Mucosa of rectum (tissue), 2 donors: Measurements from ENCODE around the gene EIF4ENIF1.
A peak's percentile ranks its signal among the peaks of the same experiment; 100 is the strongest.
"Not testable (repeated sequence)": the region's sequence is repeated elsewhere in the genome, so short reads cannot be mapped to it uniquely, and the experiment has no call there.

ENCODE experiments used
- H3K27ac ChIP-seq, 2 donors: one replicate each; pipeline ENCODE4 v1.7.0; 2013; ENCODE audit warnings: inconsistent platforms in 2 of 2, low read depth in 2 of 2, low read length in 2 of 2
- H3K27me3 ChIP-seq, 2 donors: one replicate each; pipeline ENCODE4 v1.7.0; 2013; ENCODE audit warnings: low read length in 2 of 2; ENCODE audit not compliant: control insufficient read depth in 2 of 2, insufficient read depth in 2 of 2
- H3K36me3 ChIP-seq, 2 donors: one replicate each; pipeline ENCODE4 v1.7.0; 2013; ENCODE audit warnings: low read length in 2 of 2; ENCODE audit not compliant: control insufficient read depth in 2 of 2, insufficient read depth in 2 of 2
- H3K4me1 ChIP-seq, 2 donors: one replicate each; pipeline ENCODE4 v1.7.0; 2013; ENCODE audit warnings: low read length in 2 of 2, mild to moderate bottlenecking in 1 of 2; ENCODE audit not compliant: control insufficient read depth in 2 of 2, insufficient read depth in 2 of 2
- H3K4me3 ChIP-seq, 2 donors: one replicate each; pipeline ENCODE4 v1.7.0; 2013; ENCODE audit warnings: low read length in 2 of 2
- H3K9ac ChIP-seq, 2 donors: one replicate each; pipeline ENCODE4 v1.7.0; 2013; ENCODE audit warnings: low read length in 2 of 2, low read depth in 1 of 2, mild to moderate bottlenecking in 1 of 2
- H3K9me3 ChIP-seq, 2 donors: one replicate each; pipeline ENCODE4 v1.7.0; 2013; ENCODE audit warnings: low read length in 2 of 2; ENCODE audit not compliant: control insufficient read depth in 2 of 2
- donor health status: healthy.
- donor health status: Normal muscosa, but diverticular disease.

The EIF4ENIF1 gene

DNA sequence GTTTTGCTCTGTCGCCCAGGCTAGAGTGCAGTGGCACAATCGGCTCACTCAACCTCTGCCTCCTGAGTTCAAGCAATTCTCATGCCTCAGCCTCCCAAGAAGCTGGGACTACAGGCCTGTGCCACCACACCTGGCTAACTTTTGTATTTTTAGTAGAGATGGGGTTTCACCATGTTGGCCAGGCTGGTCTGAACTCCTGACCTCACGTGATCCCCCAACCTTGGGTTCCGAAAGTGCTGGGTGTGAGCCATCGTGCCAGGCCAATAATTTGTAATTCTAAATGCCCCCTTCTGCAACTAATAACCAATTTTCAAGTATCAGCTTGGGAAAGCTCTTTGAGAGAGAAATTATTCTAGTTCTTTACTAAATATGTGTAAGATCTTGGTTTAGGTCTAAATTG is 3.7 kb upstream of the EIF4ENIF1 start:
- H3K27ac ChIP-seq, H3K9ac ChIP-seq, H3K9me3 ChIP-seq, H3K36me3 ChIP-seq, H3K27me3 ChIP-seq, H3K4me3 ChIP-seq: not testable (repeated sequence)
- H3K4me1 ChIP-seq: peaks cover 22 to 32% of the 10 kb centered on the region in 2 donors

DNA sequence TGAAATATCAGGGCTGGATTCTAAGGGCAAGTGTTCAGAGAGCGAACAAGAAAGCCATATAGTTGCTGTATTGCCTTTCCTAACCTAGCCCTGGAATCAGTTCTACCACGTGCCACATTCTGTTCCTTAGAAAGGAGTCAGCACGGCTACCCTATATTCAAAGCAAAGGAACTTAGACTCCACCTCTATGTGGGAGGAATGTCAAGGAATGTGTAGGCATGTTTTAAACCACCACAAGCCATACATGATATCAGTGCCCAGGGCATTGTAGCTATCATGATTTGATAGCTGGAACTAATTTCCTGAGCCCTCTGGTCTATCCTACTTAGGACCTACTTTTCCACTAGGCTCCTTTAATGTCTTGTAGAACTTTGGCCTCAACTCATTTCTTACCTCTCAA is 2.5 kb upstream of the EIF4ENIF1 start:
- peak overlapping the region in 1 of 2 donors; percentile 0 for H3K9ac ChIP-seq
- H3K9me3 ChIP-seq: no peaks in the 10 kb centered on the region
- no peaks in the 10 kb centered on the region for H3K36me3 ChIP-seq
- H3K27ac ChIP-seq: no peak overlapping the region
- H3K27me3 ChIP-seq: no peaks in the 10 kb centered on the region
- H3K4me3 ChIP-seq: no peak overlapping the region
- peaks cover 21 to 32% of the 10 kb centered on the region in 2 donors for H3K4me1 ChIP-seq

DNA sequence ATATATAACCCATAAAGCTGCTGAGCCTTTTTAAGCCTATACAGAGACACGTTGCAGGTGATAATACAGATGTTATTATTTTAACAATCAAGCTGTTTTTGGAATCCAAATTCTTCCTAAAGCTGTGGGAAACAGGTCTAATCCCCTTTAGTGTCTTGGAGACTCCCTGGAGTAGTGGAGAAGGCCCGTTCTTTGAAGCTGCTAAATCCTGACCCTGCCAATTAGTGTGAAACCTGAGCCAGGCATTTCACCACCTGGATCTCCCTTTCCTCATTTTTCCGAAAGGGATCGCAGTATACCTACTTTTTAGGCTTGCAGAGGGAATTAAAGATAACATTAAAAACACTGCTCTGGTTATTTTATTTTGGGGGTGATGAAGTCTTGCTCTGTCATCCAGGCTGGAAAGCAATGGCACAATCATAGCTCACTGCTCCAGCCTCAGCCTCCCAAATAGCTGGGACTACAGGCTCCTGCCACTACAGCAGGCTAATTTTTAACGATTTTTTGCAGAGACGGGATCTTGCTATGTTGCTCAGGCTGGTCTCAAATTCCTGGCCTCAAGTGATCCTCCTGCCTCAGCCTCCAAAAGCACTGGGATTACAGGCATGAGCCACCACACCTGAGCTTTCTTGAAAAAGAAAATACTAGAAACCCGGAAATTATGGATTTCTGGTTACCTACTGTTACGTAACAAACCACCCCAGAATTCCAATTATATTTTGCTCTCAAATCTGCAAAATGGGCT is 1.7 kb upstream of the EIF4ENIF1 start:
- peaks cover 0 to 3% of the 10 kb centered on the region in 2 donors for H3K36me3 ChIP-seq
- H3K4me3 ChIP-seq: peak overlapping the region in 1 of 2 donors; percentile 97
- no peaks in the 10 kb centered on the region for H3K27me3 ChIP-seq
- H3K27ac ChIP-seq: peak overlapping the region; percentile 96
- no peaks in the 10 kb centered on the region for H3K9me3 ChIP-seq
- H3K4me1 ChIP-seq: peaks cover 17 to 28% of the 10 kb centered on the region in 2 donors
- H3K9ac ChIP-seq: peak overlapping the region in 1 of 2 donors; percentile 95

DNA sequence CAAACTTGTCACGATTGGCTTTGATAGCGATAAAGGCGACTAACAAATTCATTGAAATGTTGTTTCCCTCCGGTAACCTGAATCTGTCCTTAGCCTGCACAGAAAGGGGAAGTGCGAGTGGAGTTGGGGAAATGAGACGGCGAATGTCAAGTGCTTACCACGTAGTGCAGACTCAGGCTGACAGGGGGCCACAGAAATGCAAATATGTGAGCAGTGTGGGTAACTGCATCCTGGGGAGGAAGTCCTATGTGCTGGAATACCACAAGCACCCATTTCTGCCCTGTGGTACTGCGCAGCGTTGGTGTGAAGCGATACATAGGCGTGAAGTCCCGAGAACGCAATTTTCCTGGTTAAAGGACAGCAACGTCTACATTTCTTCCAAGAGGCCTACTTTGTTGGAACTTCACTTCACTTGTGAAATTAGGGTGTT is 869 bp upstream of the EIF4ENIF1 start:
- Histone ChIP-seq H3K36me3 (peaks cover 0 to 3% of the 10 kb centered on the region in 2 donors), H3K27ac (peak overlapping the region; percentile 96), H3K4me3 (peak overlapping the region; percentile 80 to 97), H3K9ac (peak overlapping the region; percentile 83 to 95), H3K9me3 (no peaks in the 10 kb centered on the region), H3K27me3 (no peaks in the 10 kb centered on the region), H3K4me1 (peaks cover 17 to 26% of the 10 kb centered on the region in 2 donors)

DNA sequence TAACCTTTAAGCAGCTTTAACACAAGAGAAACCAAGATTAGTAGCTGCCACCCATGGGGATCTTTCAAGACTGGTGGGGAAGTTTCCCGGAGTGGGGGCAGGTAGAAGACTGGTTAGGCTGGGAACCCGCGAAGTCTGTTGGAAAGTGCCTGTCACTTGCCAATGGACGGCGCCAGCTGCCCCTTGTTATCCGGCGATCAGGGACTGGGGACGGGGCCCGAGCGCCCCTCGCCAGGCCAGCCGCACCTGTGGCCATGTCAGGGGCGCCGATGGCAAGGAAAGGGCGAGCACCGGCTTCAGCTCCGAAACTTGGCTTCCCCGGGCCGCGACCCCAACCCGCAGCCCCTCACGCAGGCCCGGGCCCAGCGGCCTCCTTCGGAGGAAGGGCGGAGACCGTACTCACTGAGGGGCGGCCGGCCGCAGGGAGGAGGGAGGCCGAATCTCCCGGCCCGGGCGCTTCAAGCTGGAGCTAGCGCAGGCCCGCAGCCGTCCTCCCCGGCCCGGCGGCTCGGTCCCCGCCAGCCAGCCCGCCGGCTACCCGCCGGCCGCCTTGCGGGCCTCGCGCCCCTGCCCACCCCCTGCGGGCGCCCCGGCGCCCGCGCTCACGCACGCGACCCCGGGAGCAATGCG is 539 bp downstream of the EIF4ENIF1 start:
- Histone ChIP-seq H3K9ac (peak overlapping the region; percentile 60 to 83), H3K27ac (peak overlapping the region; percentile 96), H3K27me3 (no peaks in the 10 kb centered on the region), H3K9me3 (no peaks in the 10 kb centered on the region), H3K4me3 (peak overlapping the region; percentile 78 to 80), H3K4me1 (peaks cover 17 to 21% of the 10 kb centered on the region in 2 donors), H3K36me3 (peaks cover 0 to 7% of the 10 kb centered on the region in 2 donors)

DNA sequence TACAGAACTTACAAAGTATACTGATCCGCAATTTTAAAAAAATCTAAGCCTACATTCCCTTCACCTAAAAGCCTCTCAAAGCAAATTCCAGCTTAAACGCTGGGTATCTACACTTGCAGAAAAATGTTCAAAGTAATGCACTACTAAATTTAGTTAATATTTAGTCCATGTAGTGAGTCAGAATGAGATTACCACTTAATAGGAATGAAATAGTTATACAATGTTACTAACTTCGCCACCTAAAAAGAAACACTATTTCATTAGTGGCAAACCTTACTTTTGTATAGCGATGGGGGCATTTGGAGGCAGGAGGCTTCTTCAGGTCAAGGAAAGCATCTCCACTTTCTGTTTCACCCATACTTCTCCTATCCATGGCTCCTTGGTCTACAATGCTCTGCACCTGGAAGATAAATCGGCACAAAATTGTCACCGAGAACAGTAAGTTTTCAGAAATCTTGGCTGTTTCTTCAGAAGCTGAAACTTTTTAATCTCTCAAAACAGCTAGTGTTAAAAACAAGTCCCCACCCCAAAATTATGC is 1.2 kb downstream of the EIF4ENIF1 start:
- Histone ChIP-seq H3K4me3 (peak overlapping the region; percentile 78 to 80), H3K27me3 (no peaks in the 10 kb centered on the region), H3K9me3 (no peaks in the 10 kb centered on the region), H3K36me3 (peaks cover 0 to 13% of the 10 kb centered on the region in 2 donors), H3K27ac (peak overlapping the region; percentile 39 to 96), H3K9ac (peak overlapping the region; percentile 60 to 83), H3K4me1 (peaks cover 17 to 21% of the 10 kb centered on the region in 2 donors)

DNA sequence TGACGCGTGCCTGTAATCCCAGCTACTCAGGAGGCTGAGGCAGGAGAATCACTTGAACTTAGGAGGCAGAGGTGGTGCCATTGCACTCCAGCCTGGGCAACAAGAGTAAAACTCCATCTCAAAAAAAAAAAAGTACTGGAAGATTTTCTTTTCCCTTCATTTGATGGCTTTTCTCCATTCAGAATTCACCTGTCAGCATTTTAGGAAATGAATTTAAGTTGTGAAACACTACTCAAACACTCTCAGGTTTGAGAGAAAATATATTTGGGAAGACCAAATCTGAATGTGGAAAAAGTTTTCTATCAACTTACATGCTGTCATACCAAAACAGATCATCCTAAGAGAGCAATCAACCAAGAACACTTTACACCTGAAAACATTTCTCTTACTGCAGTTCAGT is 2.7 kb downstream of the EIF4ENIF1 start:
- H3K9ac ChIP-seq: no peak overlapping the region
- no peak overlapping the region for H3K27ac ChIP-seq
- H3K9me3 ChIP-seq: no peaks in the 10 kb centered on the region
- no peak overlapping the region for H3K4me3 ChIP-seq
- H3K4me1 ChIP-seq: peaks cover 17 to 21% of the 10 kb centered on the region in 2 donors
- H3K36me3 ChIP-seq: peaks cover 3 to 18% of the 10 kb centered on the region in 2 donors
- no peaks in the 10 kb centered on the region for H3K27me3 ChIP-seq

DNA sequence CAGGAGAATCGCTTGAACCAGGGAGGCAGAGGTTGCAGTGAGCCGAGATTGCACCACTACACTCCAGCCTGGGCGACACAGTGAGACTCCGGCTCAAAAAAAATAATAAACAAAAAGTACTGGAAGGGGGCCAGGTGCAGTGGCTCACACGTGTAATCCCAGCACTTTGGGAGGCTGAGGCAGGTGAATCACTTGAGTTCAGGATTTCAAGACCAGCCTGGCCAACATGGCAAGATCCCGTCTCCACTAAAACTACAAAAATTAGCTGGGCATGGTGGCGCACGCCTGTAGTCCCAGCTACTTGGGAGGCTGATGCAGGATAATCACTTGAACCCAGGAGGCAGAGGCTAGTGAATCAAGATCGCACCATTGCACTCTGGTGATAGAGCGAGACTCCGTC is 3.3 kb downstream of the EIF4ENIF1 start:
- H3K27me3 ChIP-seq, H3K4me3 ChIP-seq, H3K9me3 ChIP-seq, H3K9ac ChIP-seq, H3K27ac ChIP-seq: not testable (repeated sequence)
- Histone ChIP-seq H3K4me1 (peaks cover 17 to 19% of the 10 kb centered on the region in 2 donors), H3K36me3 (peaks cover 7 to 23% of the 10 kb centered on the region in 2 donors)

DNA sequence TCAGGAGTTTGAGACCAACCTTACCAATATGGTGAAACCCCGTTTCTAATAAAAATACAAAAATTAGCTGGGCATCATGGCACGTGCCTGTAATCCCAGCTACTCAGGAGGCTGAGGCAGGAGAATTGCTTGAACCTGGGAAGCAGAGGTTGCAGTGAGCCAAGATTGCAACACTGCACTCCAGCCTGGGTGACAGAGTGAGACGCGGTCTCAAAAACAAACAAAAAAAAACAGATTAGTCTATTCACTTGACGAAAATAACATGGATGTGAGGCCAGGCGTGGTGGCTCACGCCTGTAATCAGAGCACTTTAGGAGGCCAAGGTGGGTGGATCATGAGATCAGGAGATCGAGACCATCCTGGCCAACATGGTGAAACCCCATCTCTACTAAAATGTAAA is 7.2 kb downstream of the EIF4ENIF1 start:
- peaks cover 7 to 28% of the 10 kb centered on the region in 2 donors for H3K36me3 ChIP-seq
- not testable (repeated sequence) for H3K4me3 ChIP-seq, H3K9ac ChIP-seq, H3K4me1 ChIP-seq, H3K27ac ChIP-seq, H3K27me3 ChIP-seq, H3K9me3 ChIP-seq

DNA sequence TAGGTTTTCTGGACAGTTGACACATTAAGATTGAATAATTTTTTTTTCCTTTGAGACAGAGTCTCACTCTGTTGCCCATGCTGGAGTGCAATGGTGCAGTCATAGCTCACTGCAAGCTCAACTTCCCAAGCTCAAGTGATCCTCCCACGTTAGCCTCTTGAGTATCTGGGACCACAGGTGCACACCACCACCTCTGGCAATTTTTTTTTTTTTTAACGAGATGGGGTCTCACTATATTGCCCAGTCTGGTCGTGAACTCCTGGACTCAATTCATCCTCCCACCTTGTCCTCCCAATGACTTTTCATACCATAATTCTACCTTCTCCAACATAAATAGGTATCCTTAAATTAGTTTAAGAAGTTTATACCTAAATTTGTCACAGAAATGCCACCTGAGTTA is 8.5 kb downstream of the EIF4ENIF1 start:
- Histone ChIP-seq H3K9ac (no peak overlapping the region), H3K4me3 (no peak overlapping the region), H3K9me3 (no peaks in the 10 kb centered on the region), H3K4me1 (peaks cover 6 to 9% of the 10 kb centered on the region in 2 donors), H3K27me3 (no peaks in the 10 kb centered on the region), H3K27ac (no peak overlapping the region), H3K36me3 (peaks cover 7 to 26% of the 10 kb centered on the region in 2 donors)
